ENCODE results near the gene UCHL3.

The UCHL3 gene

DNA sequence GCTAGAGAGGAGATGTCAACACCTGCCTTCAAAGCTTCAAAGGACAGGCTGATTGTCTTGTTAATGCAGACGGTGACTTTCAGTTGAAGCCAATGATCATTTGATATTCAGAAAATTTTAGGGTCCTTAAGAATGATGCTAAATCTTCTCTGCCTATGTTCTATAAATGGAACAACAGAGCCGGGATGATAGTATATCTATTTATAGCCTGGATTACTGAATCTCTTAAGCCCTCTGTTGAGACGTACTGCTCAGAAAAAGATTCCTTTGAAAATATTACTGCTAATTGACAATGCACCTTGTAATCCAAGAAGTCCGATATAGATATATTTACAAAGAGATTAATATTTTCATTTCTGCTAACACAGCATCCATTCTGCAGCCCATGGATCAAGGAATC lies 50.8 kb downstream of the UCHL3 start:
- no peak overlapping the region for H3K4me3 ChIP-seq (ENCODE audit: low read length)
- TF ChIP-seq, protein P1, sequence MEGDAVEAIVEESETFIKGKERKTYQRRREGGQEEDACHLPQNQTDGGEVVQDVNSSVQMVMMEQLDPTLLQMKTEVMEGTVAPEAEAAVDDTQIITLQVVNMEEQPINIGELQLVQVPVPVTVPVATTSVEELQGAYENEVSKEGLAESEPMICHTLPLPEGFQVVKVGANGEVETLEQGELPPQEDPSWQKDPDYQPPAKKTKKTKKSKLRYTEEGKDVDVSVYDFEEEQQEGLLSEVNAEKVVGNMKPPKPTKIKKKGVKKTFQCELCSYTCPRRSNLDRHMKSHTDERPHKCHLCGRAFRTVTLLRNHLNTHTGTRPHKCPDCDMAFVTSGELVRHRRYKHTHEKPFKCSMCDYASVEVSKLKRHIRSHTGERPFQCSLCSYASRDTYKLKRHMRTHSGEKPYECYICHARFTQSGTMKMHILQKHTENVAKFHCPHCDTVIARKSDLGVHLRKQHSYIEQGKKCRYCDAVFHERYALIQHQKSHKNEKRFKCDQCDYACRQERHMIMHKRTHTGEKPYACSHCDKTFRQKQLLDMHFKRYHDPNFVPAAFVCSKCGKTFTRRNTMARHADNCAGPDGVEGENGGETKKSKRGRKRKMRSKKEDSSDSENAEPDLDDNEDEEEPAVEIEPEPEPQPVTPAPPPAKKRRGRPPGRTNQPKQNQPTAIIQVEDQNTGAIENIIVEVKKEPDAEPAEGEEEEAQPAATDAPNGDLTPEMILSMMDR (IDR thresholded peaks at IDR 0.05; ENCODE audit: insufficient read depth, low read depth, low read length, missing control alignments) = no peak
- no peak for DNase-seq (ENCODE audit: low read depth)

DNA sequence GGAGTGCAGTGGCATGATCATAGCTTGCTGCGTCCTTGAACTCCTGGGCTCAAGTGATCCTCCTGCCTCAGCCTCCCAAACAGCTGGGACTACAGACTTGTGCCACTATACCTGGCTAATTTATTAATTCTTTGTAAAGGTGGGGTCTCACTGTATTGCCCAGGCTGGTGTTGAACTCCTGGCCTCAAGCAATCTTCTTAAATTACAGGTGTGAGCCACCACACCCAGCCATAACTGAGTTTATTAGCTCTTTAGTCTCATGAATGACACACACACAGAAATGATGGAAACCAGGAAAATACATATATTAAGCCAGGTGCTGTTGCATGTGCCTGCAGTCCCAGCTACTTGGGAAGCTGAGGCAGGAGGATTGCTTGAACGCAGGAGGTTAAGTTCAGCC lies 53.4 kb downstream of the UCHL3 start:
- no peak overlapping the region for H3K4me3 ChIP-seq (ENCODE audit: low read length)
- no peak for DNase-seq (ENCODE audit: low read depth)
- TF ChIP-seq, protein P1 (IDR thresholded peaks at IDR 0.05; ENCODE audit: insufficient read depth, low read depth, low read length, missing control alignments) = no peak

DNA sequence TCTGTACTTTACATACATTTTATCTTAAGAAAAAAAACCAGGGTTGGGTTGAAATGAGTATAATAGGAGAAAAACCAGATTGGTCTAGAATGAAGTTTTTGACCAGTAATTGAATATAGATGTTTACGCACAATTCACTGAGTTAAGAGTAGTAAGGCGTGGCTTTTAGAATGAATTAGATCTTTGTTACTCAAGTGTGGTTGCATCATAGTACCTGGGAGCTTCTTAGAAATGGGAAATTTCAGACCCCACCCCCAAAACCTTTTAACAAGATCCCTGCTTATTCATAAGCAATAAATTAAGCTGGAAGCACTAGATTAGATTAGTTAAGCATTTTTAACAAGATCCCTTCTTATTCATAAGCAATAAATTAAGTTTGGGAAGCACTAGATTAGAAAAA lies 57.9 kb downstream of the UCHL3 start:
- H3K4me3 ChIP-seq (ENCODE audit: low read length) = no peak overlapping the region
- peak; percentile 48 for DNase-seq (ENCODE audit: low read depth)
- TF ChIP-seq, protein P1 (IDR thresholded peaks at IDR 0.05; ENCODE audit: insufficient read depth, low read depth, low read length, missing control alignments) = no peak

DNA sequence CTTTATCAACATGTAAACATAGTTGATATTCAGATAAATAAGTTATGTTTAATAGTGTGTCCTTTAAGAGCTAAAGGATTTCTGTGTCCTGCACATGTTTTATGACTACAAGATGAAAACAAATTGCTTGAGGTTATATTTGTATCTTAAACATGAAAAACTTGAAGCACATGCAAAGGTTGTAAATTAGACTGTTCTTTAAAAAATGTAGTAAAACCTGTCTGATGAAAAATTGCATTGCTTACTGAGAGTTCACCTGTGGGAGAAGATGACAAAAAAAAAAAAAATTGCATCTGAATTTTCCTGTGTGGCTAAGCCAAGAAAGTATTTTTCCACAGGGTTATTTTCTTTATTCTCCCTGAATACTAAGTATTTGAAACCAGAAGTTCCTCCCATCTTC lies 60.9 kb downstream of the UCHL3 start:
- TF ChIP-seq, protein P1 (IDR thresholded peaks at IDR 0.05; ENCODE audit: insufficient read depth, low read depth, low read length, missing control alignments) = no peak
- no peak overlapping the region for H3K4me3 ChIP-seq (ENCODE audit: low read length)
- peak; percentile 45 for DNase-seq (ENCODE audit: low read depth)

DNA sequence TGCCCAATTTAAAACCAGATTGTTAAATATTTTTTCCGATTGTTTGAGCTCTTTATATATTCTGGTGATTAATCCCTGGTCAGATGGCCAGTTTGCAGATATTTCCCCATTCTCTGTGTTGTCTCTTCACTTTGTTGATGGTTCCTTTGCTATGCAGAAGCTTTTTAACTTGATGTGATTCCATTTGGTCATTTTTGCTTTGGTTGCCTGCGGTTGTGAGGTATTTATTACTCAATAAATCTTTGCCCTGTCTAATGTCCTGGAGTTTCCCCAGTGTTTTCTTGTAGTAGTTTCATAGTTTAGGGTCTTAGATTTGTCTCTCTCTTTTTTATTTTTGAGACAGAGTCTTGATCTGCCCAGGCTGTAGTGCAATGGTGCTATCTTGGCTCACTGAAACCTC lies 62.8 kb downstream of the UCHL3 start:
- no peak for DNase-seq (ENCODE audit: low read depth)
- TF ChIP-seq, protein P1 (IDR thresholded peaks at IDR 0.05; ENCODE audit: insufficient read depth, low read depth, low read length, missing control alignments) = no peak

DNA sequence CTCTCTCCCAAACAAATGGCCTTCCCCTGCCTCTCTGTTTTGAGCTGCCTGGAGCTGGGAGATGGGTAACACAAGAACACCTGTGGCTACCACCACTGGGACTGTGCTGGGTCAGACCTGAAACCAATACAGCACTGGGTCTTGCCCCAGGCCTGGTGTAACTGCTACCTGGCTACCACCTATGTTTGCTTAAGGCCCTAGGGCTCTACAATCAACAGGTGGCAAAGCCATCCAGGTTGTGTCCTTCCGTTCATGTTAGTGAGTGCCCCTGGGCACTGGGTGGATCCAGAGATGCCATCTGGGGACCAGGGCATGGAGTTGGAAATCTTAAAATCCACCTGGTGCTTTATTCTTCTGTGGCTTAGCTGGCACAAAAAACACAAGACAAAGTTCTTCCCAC lies 67.6 kb downstream of the UCHL3 start:
- no peak overlapping the region for H3K4me3 ChIP-seq (ENCODE audit: low read length)
- DNase-seq (ENCODE audit: low read depth) = no peak
- TF ChIP-seq, protein P1 (IDR thresholded peaks at IDR 0.05; ENCODE audit: insufficient read depth, low read depth, low read length, missing control alignments) = no peak

More for the DNA sequence above, 62.8 kb downstream of the UCHL3 start:
- H3K4me3 ChIP-seq (ENCODE audit: low read length) = no peak overlapping the region

DNA sequence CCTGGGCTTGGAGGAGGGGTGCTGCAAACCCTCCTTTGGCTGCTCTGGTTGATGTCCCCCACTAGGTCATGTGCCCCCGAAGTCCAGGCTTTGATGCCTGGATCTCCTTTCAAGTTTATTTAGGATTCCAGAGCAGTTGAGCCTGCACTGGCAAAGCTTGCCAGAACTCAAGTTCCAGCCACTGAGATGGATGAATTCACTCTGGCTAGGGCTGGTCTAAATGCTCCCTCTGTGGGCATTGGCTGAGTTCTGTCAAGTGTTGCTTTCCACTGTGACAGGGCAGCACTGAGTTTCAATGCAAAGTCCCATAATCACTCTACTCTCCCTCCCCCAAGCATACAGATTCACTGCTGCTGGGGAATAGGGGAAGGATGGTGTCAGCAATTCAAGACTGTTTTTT lies 68.7 kb downstream of the UCHL3 start:
- DNase-seq (ENCODE audit: low read depth) = no peak
- H3K4me3 ChIP-seq (ENCODE audit: low read length) = no peak overlapping the region
- TF ChIP-seq, protein P1 (IDR thresholded peaks at IDR 0.05; ENCODE audit: insufficient read depth, low read depth, low read length, missing control alignments) = no peak
